ENCODE results near the gene SLC25A41.

- no peak for TF ChIP-seq CTCF (conservative IDR thresholded peaks at IDR 0.05)
- no peak for TF ChIP-seq ZFX (IDR thresholded peaks at IDR 0.05)
Measured at GRCh38 chr19:6455924-6456323, 22.4 kb upstream of the SLC25A41 start.

Measured in C4-2B (cell line).